H9 (cell line): Measurements from ENCODE around the gene KLRK1. TPM values are rescaled to one million over a fixed set of nuclear protein-coding genes. Genes with fewer than 3 reads are reported as not detected.
"Not testable (repeated sequence)": the region's sequence is repeated elsewhere in the genome, so short reads cannot be mapped to it uniquely, and the experiment has no call there.

ENCODE experiments used
- DNase-seq: peaks from one replicate; pipeline ENCODE4 v3.0.0-alpha.2; 2017
- H2AFZ ChIP-seq: one replicate; pipeline ENCODE4 v1.6.1; 2013; ENCODE audit warnings: mild to moderate bottlenecking, low read length, control low read depth, moderate library complexity
- H2AK5ac ChIP-seq: 2 replicates; pipeline ENCODE4 v1.6.1; 2013; ENCODE audit warnings: low read length, control low read depth, mixed read lengths; ENCODE audit not compliant: insufficient read length
- H2BK120ac ChIP-seq: one replicate; pipeline ENCODE4 v1.6.1; 2013; ENCODE audit warnings: low read depth, mild to moderate bottlenecking, low read length, control low read depth, inconsistent platforms; ENCODE audit not compliant: poor library complexity, severe bottlenecking
- H2BK12ac ChIP-seq: 2 replicates; pipeline ENCODE4 v1.6.1; 2013; ENCODE audit warnings: low read length, control low read depth, mixed read lengths, low read depth; ENCODE audit not compliant: insufficient read length
- H2BK15ac ChIP-seq: 2 replicates; pipeline ENCODE4 v1.6.1; 2013; ENCODE audit warnings: low read depth, low read length, control low read depth
- H2BK20ac ChIP-seq: one replicate; pipeline ENCODE4 v1.6.1; 2013; ENCODE audit warnings: low read depth, mild to moderate bottlenecking, low read length, control low read depth, inconsistent platforms; ENCODE audit not compliant: poor library complexity, severe bottlenecking
- H2BK5ac ChIP-seq: 2 replicates; pipeline ENCODE4 v1.6.1; 2013; ENCODE audit warnings: low read length, control low read depth, mixed read lengths; ENCODE audit not compliant: insufficient read length
- H3K14ac ChIP-seq: 2 replicates; pipeline ENCODE4 v1.6.1; 2013; ENCODE audit warnings: low read length, control low read depth; ENCODE audit not compliant: insufficient read depth
- H3K18ac ChIP-seq: 2 replicates; pipeline ENCODE4 v1.6.1; 2013; ENCODE audit warnings: low read depth, mild to moderate bottlenecking, mixed read lengths, low read length, control low read depth; ENCODE audit not compliant: insufficient read length
- H3K23ac ChIP-seq: 2 replicates; pipeline ENCODE4 v1.6.1; 2013; ENCODE audit warnings: low read length, control low read depth, mixed read lengths, low read depth; ENCODE audit not compliant: insufficient read length
- H3K23me2 ChIP-seq: 2 replicates; pipeline ENCODE4 v1.6.1; 2013; ENCODE audit warnings: low read depth, mild to moderate bottlenecking, mixed read lengths, low read length, control low read depth; ENCODE audit not compliant: insufficient read length, poor library complexity, severe bottlenecking
- H3K27ac ChIP-seq: 2 replicates; pipeline ENCODE4 v1.5.1; 2013; ENCODE audit warnings: low read length, control low read depth, mixed read lengths, low read depth; ENCODE audit not compliant: insufficient read length
- H3K27me3 ChIP-seq: 2 replicates; pipeline ENCODE4 v1.6.1; 2013; ENCODE audit warnings: low read length, control low read depth, inconsistent platforms; ENCODE audit not compliant: insufficient read depth
- H3K4ac ChIP-seq: 2 replicates; pipeline ENCODE4 v1.6.1; 2013; ENCODE audit warnings: low read depth, mild to moderate bottlenecking, control low read depth, inconsistent platforms, low read length, moderate library complexity
- H3K4me1 ChIP-seq: 2 replicates; pipeline ENCODE4 v1.6.1; 2013; ENCODE audit warnings: low read length, control low read depth, inconsistent platforms; ENCODE audit not compliant: insufficient read depth
- H3K4me2 ChIP-seq: 2 replicates; pipeline ENCODE4 v1.6.1; 2013; ENCODE audit warnings: low read length, control low read depth, mixed read lengths; ENCODE audit not compliant: insufficient read length, insufficient read depth
- H3K56ac ChIP-seq: 2 replicates; pipeline ENCODE4 v1.6.1; 2013; ENCODE audit warnings: low read depth, mild to moderate bottlenecking, mixed read lengths, low read length, control low read depth; ENCODE audit not compliant: insufficient read length
- H3K79me1 ChIP-seq: 2 replicates; pipeline ENCODE4 v1.6.1; 2013; ENCODE audit warnings: low read depth, mild to moderate bottlenecking, moderate library complexity, low read length, control low read depth, inconsistent platforms; ENCODE audit not compliant: insufficient read depth, poor library complexity, severe bottlenecking
- H3K79me2 ChIP-seq: 2 replicates; pipeline ENCODE4 v1.6.1; 2013; ENCODE audit warnings: low read length, control low read depth, inconsistent platforms; ENCODE audit not compliant: insufficient read depth
- H3K9ac ChIP-seq: 2 replicates; pipeline ENCODE4 v1.6.1; 2013; ENCODE audit warnings: low read length, control low read depth, mixed read lengths; ENCODE audit not compliant: insufficient read length; ENCODE audit errors: extremely low read depth
- H3K9me3 ChIP-seq: one replicate; pipeline ENCODE4 v1.6.1; 2013; ENCODE audit warnings: low read depth, low read length, inconsistent platforms; ENCODE audit not compliant: control insufficient read depth
- H3T11ph ChIP-seq: one replicate; pipeline ENCODE4 v1.6.1; 2013; ENCODE audit warnings: mild to moderate bottlenecking, low read length, control low read depth, inconsistent platforms
- H4K20me1 ChIP-seq: one replicate; pipeline ENCODE4 v1.6.1; 2013; ENCODE audit not compliant: control insufficient read depth, insufficient read length, insufficient read depth
- H4K5ac ChIP-seq: 2 replicates; pipeline ENCODE4 v1.6.1; 2013; ENCODE audit warnings: low read depth, mild to moderate bottlenecking, mixed read lengths, low read length, control low read depth; ENCODE audit not compliant: insufficient read length
- H4K8ac ChIP-seq: replicated peaks from 2 replicates; pipeline ENCODE4 v1.6.1; 2013; ENCODE audit warnings: low read length, control low read depth, mixed read lengths, low read depth; ENCODE audit not compliant: insufficient read length
- H4K91ac ChIP-seq: 2 replicates; pipeline ENCODE4 v1.6.1; 2013; ENCODE audit warnings: low read depth, mild to moderate bottlenecking, moderate library complexity, mixed read lengths, low read length, control low read depth; ENCODE audit not compliant: insufficient read length
- H3K27ac Mint-ChIP-seq, 3 experiments: 2 replicates in 2 of 3; 3 replicates in 1 of 3; pipeline ENCODE4 v1.8.0; 2020 to 2021; ENCODE audit warnings: mixed read lengths in 3 of 3, mild to moderate bottlenecking in 1 of 3, moderate library complexity in 1 of 3
- H3K27me3 Mint-ChIP-seq: 2 replicates; pipeline ENCODE4 v1.8.0; 2021; ENCODE audit warnings: low read depth, mild to moderate bottlenecking, moderate library complexity, mixed read lengths
- H3K36me3 Mint-ChIP-seq, 3 experiments: 2 replicates in 2 of 3; 3 replicates in 1 of 3; pipeline ENCODE4 v1.8.0; 2020 to 2021; ENCODE audit warnings: low read depth in 3 of 3, mixed read lengths in 3 of 3; ENCODE audit not compliant: insufficient read depth in 1 of 3
- H3K4me1 Mint-ChIP-seq, 2 experiments: 2 replicates each; pipeline ENCODE4 v1.8.0; 2020; ENCODE audit warnings: mixed read lengths in 2 of 2
- H3K4me3 Mint-ChIP-seq, 2 experiments: 2 replicates in 1 of 2; 3 replicates in 1 of 2; pipeline ENCODE4 v1.8.0; 2020 to 2021; ENCODE audit warnings: mild to moderate bottlenecking in 2 of 2, mixed read lengths in 2 of 2, moderate library complexity in 1 of 2
- H3K9me3 Mint-ChIP-seq, 2 experiments: 2 replicates in 1 of 2; 3 replicates in 1 of 2; pipeline ENCODE4 v1.8.0; 2020; ENCODE audit warnings: mild to moderate bottlenecking in 2 of 2, mixed read lengths in 2 of 2, moderate library complexity in 1 of 2
- WGBS: extraction: QIAGEN DNeasy Blood & Tissue Kit; methylation state at CpG from one replicate; pipeline ENCODE4 v1.1.7; 2013; ENCODE audit warnings: missing lambda C conversion rate, low lambda C conversion rate, mixed read lengths; ENCODE audit not compliant: insufficient read length; ENCODE audit errors: extremely low coverage; 5-methylcytosine and 5-hydroxymethylcytosine counted together
- total RNA-seq: library from RNA; stranded (reverse); gene quantifications from 2 replicates; pipeline ENCODE4 v1.2.1, GENCODE V29; 2021
- TF ChIP-seq, protein P1 (sequence below): fragments of 200-600 bp; sonication (generic); conservative IDR thresholded peaks from 3 replicates; pipeline ENCODE4 v1.8.0; 2021; ENCODE audit warnings: antibody characterized with exemption, mild to moderate bottlenecking

The KLRK1 gene
- total RNA-seq, 1 experiment from 2014 or later: not detected

DNA sequence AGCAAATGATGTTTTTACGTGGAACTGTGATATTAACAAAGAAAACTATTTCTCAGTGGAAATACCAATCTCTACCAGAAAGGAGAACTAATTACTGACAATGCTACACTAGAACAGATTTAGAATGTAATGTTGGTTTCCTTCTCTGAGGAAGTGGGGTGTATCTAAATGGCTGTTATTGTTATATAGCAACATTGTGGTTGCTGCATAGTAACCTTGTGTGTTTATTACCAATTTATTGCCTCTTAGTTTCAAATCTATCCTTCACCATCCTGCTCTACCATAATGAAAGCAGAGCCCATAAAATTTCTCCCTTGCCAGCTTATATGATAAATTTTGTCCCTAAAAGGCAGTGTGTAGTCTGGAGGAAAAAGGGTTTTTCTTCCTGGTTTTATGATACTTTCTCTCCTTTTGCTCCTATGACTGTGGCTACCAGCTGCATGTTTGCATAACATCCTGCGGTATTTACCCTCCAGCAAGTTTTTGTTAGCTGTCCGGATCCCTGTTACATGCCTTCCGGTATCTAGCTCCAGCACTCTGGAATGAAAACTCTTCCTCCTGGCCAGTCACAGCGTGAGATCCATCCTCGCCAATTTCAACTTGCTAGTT is 5.7 kb upstream of the KLRK1 start:
- DNase-seq: peak; percentile 66
- Histone ChIP-seq H4K5ac (no peak overlapping the region), H4K8ac (no peak overlapping the region), H3K18ac (no peak overlapping the region), H3K79me1 (no peaks in the 10 kb centered on the region), H4K91ac (no peak overlapping the region), H3T11ph (no peak overlapping the region), H3K14ac (no peak overlapping the region), H3K9me3 (no peaks in the 10 kb centered on the region), H3K4ac (no peak overlapping the region), H2BK15ac (no peak overlapping the region), H3K4me2 (no peak overlapping the region), H2AFZ (peak overlapping the region; percentile 45), H3K56ac (no peak overlapping the region), H3K79me2 (no peaks in the 10 kb centered on the region), H2BK20ac (no peak overlapping the region), H2BK5ac (no peak overlapping the region), H3K27me3 (no peaks in the 10 kb centered on the region), H3K23me2 (no peaks in the 10 kb centered on the region), H3K9ac (no peak overlapping the region), H3K23ac (no peak overlapping the region), H4K20me1 (no peaks in the 10 kb centered on the region), H2AK5ac (no peak overlapping the region), H2BK120ac (no peak overlapping the region), H2BK12ac (no peak overlapping the region), H3K27ac (no peak overlapping the region), H3K4me1 (no peaks in the 10 kb centered on the region; the same call in 1 of the 2 replicates)
- TF ChIP-seq, protein P1, sequence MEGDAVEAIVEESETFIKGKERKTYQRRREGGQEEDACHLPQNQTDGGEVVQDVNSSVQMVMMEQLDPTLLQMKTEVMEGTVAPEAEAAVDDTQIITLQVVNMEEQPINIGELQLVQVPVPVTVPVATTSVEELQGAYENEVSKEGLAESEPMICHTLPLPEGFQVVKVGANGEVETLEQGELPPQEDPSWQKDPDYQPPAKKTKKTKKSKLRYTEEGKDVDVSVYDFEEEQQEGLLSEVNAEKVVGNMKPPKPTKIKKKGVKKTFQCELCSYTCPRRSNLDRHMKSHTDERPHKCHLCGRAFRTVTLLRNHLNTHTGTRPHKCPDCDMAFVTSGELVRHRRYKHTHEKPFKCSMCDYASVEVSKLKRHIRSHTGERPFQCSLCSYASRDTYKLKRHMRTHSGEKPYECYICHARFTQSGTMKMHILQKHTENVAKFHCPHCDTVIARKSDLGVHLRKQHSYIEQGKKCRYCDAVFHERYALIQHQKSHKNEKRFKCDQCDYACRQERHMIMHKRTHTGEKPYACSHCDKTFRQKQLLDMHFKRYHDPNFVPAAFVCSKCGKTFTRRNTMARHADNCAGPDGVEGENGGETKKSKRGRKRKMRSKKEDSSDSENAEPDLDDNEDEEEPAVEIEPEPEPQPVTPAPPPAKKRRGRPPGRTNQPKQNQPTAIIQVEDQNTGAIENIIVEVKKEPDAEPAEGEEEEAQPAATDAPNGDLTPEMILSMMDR: no peak
- H3K4me3 Mint-ChIP-seq: no peak overlapping the region
- no peaks in the 10 kb centered on the region for H3K36me3 Mint-ChIP-seq
- H3K4me1 Mint-ChIP-seq: peaks cover 4% of the 10 kb centered on the region in 2 experiments; a peak in 3 of 4 replicates
- H3K9me3 Mint-ChIP-seq: no peaks in the 10 kb centered on the region
- no peaks in the 10 kb centered on the region for H3K27me3 Mint-ChIP-seq
- WGBS: no CpG with 5 or more reads among the region's 6 CpGs
- H3K27ac Mint-ChIP-seq: no peak overlapping the region

DNA sequence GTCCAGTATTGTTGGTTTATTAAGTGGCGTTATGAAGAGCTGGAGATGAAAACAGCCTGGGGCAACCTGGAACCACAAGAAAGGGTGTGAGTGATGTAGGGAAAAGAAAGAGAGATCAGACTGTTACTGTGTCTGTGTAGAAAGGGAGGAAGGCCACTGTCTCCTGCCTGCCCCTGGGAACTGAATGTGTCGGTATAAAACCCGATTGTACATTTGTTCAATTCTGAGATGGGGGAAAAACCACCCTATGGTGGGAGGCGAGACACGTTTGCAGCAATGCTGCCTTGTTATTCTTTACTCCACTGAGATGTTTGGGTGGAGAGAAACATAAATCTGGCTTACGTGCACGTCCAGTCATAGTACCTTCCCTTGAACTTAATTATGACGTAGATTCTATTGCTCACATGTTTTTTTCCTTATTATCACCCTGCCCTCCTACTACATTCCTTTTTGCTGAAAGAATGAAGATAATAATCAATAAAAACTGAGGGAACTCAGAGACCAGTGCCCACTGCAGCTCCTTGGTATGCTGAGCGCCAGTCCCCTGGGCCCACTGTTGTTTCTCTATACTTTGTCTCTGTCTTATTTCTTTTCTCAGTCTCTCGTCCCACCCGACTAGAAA is 4.8 kb upstream of the KLRK1 start:
- not testable (repeated sequence) for H3K4me1 Mint-ChIP-seq, H3K23ac ChIP-seq, H3K4me1 ChIP-seq, H3K9me3 Mint-ChIP-seq, H3K27ac ChIP-seq, H3K9me3 ChIP-seq, H2AFZ ChIP-seq, H3K18ac ChIP-seq, H3K4me3 Mint-ChIP-seq, H3K4ac ChIP-seq, H3K36me3 Mint-ChIP-seq, H2BK12ac ChIP-seq, H4K5ac ChIP-seq, H3K56ac ChIP-seq, H3K27ac Mint-ChIP-seq, H3K79me2 ChIP-seq, H2AK5ac ChIP-seq, H2BK5ac ChIP-seq, H4K20me1 ChIP-seq, H3K79me1 ChIP-seq, H3K23me2 ChIP-seq, H3K27me3 Mint-ChIP-seq, H2BK20ac ChIP-seq, H3K4me2 ChIP-seq, DNase-seq, H3T11ph ChIP-seq, H4K91ac ChIP-seq, H2BK15ac ChIP-seq, H2BK120ac ChIP-seq, H3K14ac ChIP-seq, H3K9ac ChIP-seq, H4K8ac ChIP-seq, H3K27me3 ChIP-seq
- WGBS: no CpG with 5 or more reads among the region's 11 CpGs
